Sigmoid colon (tissue), 3 donors: ENCODE measurements around the gene CEACAM1.

Experiments used
- POLR2A ChIP-seq, 2 donors: fragments of 450-650 bp; IDR thresholded peaks; one replicate each; pipeline ENCODE4 v1.6.1; 2016; ENCODE audit warnings: antibody characterized with exemption in 2 of 2, mild to moderate bottlenecking in 2 of 2, moderate library complexity in 2 of 2
- TF ChIP-seq, protein P1 (sequence below), 4 experiments: fragments of 450-650 bp in 3 of 4; fragments of 200-600 bp in 1 of 4; IDR thresholded peaks; one replicate each; pipeline ENCODE4 v1.5.1; 2016 to 2019; ENCODE audit warnings: antibody characterized with exemption in 4 of 4, mild to moderate bottlenecking in 3 of 4, moderate library complexity in 2 of 4

DNA sequence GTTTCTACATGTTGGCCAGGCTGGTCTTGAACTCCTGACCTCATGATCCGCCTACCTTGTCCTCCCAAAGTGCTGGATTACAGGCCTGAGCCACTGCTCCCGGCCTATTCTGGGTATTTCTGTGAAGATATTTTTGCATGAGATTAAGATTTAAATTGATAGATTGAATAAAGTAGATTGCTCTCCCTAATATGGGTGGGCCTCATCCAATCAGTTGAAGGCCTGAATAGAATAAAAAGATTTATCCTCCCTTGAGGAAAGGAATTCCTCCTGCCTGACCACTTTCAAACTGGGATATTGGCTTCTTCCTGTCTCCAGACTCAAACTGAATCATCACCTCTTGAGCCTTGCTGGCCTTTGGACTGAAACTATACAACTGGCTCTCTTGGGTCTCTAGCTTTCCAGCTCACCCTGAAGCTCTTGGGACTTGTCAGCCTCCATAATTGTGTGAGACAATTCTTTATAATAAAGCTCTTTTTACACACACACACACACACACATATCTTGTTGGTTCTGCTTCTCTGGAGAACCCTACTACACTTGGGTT, 49.4 kb downstream of the CEACAM1 start:
- TF ChIP-seq, protein P1, sequence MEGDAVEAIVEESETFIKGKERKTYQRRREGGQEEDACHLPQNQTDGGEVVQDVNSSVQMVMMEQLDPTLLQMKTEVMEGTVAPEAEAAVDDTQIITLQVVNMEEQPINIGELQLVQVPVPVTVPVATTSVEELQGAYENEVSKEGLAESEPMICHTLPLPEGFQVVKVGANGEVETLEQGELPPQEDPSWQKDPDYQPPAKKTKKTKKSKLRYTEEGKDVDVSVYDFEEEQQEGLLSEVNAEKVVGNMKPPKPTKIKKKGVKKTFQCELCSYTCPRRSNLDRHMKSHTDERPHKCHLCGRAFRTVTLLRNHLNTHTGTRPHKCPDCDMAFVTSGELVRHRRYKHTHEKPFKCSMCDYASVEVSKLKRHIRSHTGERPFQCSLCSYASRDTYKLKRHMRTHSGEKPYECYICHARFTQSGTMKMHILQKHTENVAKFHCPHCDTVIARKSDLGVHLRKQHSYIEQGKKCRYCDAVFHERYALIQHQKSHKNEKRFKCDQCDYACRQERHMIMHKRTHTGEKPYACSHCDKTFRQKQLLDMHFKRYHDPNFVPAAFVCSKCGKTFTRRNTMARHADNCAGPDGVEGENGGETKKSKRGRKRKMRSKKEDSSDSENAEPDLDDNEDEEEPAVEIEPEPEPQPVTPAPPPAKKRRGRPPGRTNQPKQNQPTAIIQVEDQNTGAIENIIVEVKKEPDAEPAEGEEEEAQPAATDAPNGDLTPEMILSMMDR (IDR thresholded peaks at IDR 0.05): no peak
- no peak for TF ChIP-seq POLR2A (IDR thresholded peaks at IDR 0.05)
